ENCODE data around the gene NCOA7.
"Not testable (repeated sequence)": the region's sequence is repeated elsewhere in the genome, so short reads cannot be mapped to it uniquely, and the experiment has no call there.

Gene NCOA7

DNA sequence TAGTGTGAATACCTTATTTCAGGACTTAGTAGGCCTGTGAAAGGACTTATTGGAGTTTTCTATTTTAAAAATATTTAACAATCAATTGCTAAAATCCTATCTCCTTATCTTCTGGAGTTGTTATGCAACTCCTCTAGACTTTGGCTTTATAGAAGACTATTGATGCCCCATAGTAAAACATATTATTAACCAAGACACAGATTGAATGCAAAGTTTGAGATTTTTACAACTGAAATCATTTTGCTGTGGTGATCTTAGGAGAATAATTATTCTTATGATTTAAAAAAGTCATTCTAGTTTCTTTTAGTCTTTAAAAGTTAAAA lies 36.9 kb upstream of the NCOA7 start:
- DNase-seq, result no peak

DNA sequence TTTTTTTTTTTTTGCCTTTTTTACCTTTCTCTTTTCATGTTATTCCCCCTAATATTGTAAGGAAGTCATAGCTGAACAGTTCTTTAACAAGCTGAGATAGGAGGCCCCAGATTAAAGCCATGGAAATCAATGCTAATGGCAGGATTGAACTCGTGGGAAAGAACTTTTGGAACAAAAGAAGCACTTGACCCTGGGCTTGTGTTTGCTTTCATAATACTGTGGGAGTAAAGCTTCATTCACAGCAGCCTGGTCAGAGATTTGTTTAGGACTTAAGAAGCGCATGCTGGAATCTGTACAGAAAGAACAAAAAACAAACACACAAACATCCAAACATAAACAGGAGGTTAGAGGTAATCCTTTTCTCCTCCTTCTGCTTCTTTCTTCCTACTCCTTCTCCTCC lies 36.2 kb upstream of the NCOA7 start:
- DNase-seq, result no peak

DNA sequence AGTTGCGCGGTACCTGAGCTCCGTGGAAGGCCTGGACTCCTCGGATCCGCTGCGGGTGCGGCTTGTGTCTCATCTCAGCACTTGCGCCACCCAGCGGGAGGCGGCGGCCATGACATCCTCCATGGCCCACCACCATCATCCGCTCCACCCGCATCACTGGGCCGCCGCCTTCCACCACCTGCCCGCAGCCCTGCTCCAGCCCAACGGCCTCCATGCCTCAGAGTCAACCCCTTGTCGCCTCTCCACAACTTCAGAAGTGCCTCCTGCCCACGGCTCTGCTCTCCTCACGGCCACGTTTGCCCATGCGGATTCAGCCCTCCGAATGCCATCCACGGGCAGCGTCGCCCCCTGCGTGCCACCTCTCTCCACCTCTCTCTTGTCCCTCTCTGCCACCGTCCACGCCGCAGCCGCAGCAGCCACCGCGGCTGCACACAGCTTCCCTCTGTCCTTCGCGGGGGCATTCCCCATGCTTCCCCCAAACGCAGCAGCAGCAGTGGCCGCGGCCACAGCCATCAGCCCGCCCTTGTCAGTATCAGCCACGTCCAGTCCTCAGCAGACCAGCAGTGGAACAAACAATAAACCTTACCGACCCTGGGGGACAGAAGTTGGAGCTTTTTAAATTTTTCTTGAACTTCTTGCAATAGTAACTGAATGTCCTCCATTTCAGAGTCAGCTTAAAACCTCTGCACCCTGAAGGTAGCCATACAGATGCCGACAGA lies 31.4 kb upstream of the NCOA7 start:
- DNase-seq, result no peak

DNA sequence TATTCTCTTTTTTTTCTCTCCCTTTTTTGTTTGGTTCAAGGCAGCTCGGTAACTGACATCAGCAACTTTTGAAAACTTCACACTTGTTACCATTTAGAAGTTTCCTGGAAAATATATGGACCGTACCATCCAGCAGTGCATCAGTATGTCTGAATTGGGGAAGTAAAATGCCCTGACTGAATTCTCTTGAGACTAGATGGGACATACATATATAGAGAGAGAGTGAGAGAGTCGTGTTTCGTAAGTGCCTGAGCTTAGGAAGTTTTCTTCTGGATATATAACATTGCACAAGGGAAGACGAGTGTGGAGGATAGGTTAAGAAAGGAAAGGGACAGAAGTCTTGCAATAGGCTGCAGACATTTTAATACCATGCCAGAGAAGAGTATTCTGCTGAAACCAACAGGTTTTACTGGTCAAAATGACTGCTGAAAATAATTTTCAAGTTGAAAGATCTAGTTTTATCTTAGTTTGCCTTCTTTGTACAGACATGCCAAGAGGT lies 30.8 kb upstream of the NCOA7 start:
- no peak for DNase-seq

DNA sequence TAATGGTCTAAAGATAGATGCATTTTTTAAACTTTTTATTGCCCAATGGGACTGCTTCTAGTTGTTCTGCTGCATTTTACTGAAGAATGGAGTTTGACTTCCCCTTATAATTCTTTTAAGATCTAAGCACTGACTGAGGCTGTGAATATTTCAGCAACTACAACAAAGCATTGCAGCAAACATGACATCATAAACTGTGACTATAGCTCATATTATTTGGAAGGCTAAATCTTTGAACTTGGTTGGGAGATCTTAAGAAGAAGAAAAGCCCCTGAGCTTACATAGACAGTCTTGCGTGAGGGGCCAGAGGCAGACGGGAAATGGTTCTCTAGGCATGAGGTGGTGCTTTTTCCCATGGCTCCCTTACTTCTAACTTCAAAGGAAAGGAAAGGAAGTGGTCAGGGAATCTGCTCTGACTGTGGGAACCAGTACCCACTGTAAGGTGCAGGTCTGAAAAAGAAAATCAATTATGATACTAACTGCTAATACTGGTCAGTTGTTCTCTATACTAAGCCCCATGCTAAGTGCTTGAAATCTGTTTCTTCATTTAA lies 26.6 kb upstream of the NCOA7 start:
- no peak for DNase-seq

DNA sequence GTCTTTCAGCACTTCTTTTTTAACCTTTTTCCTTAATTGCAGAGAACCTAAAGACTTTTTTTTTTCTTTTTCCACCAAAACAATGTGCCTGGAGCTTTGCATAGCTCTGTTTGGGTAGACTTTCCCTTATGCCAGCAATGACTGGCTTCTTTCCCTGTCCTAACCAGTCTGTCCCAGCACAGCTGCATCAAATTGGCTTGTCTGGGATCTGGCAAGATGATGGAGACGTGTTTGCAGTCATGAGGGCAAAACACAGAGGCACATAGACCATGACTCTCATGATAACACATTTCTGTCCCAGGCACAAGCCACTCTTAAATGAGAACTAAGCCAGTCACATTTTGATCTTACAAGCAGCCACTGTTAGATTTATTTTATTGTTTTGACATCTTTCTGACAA lies 24.8 kb upstream of the NCOA7 start:
- no peak for DNase-seq

DNA sequence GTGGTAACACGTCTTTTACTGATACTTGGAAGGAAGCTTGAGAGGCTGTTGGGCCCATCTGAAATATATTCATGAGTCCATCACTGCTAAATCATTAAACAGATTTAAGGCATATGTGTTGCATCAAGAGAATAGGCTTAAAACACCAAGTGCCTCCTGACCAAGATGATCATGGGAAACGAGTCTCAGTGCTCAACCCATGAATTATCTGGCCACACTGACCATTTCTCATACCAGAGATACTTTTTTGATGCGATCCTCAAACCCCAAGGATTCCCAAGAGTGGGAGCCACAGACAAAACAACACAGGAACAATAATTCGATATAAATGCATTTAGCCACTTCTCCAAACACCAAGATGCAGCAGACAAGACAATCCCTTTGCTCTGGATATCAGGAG lies 24.1 kb upstream of the NCOA7 start:
- DNase-seq, result no peak

DNA sequence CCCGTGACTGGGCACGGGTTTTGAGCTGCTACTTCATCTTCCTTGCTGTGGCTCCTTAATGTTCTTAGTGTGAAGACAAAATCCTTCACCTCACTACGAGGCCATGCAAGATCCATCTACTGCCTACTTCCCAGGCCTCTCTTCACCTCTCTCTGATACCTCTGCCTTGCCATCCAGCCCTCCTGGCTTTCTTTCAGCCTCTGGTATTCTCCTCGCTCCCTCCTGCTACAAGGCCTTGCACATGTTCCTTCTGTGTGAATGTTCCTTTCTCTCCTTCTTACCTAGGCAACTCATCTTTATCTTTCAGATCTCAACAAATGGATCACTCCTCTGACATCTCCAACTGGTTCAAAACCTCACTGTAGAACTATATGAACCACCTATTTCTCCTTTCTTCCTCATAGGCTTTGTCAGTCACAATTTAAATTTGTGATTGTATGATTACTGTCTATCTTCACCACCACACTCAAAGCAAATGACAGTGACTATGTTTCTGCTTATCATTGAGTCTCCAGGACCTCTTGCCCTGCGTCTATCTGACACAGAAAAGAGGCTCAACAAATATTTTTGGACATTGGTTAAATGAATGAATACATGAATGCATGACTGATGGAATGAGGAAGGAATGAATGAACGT lies 21.5 kb upstream of the NCOA7 start:
- DNase-seq, result no peak

DNA sequence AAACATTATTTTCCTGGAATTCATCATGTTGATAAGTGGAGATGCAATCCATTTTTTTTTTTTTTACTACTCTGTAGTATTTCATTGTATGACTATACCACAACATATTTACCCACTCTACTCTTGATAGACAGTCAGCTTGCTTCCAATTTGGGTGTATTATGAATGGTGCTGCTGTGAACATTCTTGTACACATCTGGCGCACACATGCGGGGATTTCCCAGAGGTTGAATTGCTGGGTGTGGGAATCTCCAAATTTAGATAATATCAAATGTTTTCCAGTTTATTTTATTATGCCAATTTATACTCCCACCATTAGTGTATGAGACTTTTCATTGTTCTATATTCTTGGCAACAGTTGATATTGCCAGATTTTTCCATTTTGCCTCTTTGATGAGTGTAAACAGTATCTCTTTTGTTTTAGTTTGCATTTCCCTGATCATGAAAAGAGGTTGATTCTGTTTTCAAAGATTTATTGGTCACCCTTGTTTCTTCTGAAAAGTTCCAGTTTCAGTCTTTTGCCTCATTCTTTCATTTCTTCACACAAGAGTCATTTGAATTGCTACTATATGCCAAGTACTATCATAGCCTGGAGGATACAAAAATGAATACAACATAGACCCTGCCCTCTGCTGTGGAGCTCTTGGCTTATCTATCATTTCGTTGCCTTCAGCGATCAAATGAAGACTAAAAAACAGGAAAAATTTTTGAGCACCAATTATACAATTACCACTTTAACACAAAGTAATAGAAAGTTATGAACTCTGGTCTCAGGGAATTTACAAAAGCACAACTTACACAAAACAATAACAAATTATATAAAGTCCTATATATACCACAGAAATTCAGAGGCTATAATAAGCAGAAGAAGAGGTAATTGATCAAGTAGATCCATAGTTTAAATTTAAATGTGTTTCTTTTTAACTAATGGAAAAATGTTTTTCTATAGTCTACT lies 17.1 kb upstream of the NCOA7 start:
- no peak for DNase-seq

DNA sequence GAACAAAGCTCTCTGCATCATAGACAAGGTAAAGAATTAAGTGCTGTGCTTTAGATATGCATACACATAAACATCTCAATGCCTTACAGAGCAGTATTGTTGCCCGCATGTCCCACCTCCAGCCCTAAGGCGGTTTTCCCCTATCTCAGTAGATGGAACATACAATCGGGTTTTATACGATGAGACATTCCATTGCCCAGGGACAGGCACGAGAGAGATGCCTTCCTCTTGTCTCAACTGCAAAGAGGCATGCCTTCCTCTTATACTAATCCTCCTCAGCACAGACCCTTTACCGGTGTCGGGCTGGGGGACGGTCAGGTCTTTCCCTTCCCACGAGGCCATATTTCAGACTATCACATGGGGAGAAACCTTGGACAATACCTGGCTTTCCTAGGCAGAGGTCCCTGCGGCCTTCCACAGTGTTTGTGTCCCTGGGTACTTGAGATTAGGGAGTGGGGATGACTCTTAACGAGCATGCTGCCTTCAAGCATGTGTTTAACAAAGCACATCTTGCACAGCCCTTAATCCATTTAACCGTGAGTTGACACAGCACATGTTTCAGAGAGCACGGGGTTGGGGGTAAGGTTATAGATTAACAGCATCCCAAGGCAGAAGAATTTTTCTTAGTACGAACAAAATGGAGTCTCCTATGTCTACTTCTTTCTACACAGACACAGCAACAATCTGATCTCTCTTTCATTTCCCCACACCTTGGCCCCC lies 14.5 kb upstream of the NCOA7 start:
- DNase-seq, result not testable (repeated sequence)

DNA sequence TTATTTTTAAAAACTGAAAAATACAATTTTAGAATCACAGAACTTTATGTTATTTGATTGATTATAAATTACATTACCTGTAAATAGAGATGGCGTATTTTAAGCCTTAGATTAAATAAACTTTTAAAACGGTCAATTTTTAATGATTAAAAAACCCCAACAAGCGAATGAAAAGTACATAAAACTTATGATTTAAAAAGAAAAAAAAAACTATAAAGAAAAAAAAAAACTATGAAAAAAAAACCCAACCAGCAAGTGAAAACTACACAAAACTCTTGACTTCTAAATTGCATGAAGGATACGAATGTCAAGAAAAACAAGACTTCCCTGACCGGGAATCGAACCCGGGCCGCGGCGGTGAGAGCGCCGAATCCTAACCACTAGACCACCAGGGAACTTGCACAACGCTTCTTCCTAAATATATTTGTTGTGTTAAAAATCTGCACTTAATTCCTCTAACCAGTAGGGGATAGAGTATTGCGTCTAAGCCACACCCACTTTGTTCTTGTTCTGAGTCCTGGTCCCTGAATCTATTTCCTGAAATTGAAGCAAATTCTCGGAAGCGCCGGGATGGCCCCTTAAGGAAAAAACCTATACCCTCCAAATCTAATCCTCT lies 10.7 kb upstream of the NCOA7 start:
- DNase-seq, result peak; percentile 49

DNA sequence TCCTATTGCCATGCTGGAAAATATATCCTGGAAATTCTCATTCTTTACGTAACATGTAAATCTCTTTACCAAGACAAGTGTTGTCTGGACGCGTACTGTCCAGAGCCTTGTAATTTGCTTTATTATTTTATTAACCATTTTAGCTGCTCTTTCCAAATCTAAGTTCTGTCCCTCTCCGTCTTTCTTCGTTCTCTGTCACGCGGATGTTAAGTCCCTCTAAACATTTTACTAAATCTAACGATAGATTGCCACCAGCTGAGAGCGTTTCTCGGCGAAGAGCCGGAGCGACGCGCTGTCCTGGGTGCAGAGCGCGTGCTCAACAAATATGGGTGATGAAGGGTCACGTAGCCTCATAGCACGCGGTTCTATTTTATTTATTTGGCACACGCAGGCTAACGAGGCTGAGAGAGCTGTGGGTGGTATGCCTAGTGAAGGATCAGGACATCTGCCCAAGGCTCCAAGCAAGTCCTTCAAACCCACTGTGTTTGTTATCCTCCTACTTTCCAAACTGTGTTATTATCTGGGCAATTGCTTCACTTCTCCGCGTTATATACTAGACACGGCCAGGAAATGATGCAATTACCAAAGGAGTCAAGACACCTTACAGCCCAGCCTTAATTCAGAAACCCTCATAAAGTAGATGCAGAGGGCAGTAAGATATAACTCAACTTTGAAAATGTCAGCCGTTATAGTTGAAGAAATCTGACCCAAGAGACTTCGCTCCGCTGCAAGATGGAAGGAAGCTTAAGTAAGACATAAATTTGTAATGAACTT lies 10.0 kb upstream of the NCOA7 start:
- DNase-seq, result peak; percentile 45

DNA sequence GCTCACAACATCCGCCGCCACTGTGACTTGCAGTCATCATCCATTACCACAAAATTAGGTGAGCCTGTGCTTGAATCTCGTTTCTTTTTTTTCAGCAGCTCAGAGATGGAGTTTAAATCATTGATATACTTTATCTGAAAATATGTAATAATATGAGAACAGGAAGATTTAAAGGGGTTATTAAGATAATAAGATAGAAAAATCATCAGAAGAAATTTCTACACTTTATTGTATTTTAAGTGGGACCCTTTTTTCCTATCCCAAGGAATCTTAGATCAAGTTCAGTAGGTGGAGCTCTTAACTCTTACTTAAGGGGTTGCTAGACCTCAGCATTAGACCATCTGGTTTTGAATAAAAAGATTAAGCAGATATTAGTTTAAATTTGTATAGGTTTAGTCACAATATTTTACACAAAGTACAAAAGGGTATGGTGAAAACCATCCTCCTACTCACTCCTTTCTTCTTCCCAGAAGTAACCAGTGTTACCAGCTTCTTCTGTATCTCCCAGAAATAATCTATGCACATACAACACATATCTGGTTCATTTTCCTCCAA lies 9.4 kb upstream of the NCOA7 start:
- DNase-seq, result no peak

DNA sequence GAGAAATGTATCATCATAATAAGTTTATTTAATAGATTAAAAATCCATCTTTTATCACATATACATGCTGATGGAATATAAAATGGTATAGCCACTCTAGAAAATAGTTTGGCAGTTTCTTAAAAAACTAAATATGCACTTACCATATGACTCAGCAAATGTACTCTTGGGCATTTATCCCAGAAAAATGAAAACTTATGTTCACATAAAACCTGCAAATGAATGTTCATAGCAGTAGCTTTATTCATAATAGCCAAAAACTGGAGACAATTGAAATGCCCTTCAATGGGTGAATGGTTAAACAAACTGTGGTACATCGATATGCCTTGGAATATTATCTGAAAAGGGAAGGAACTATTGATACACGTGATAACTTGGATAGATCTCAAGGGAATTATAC lies 6.4 kb upstream of the NCOA7 start:
- no peak for DNase-seq

DNA sequence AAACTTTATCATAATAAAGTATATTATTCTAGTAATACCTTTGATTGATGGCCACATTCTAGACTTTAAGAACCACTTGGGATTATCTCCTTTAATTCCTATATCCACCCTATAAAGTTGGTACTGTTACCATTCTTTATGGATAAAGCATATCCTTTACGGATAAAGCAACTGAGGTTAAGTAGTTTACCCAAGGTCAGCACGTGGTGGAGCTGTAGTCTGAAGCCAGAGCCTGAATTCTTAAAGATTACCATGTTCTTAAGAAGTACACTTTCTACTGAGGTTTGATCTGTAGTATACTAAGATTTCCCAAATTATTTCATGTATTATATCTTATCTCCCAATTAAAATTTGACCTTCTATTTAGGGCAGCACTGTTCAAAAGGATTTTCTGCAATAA lies 3.0 kb upstream of the NCOA7 start:
- DNase-seq, result no peak

DNA sequence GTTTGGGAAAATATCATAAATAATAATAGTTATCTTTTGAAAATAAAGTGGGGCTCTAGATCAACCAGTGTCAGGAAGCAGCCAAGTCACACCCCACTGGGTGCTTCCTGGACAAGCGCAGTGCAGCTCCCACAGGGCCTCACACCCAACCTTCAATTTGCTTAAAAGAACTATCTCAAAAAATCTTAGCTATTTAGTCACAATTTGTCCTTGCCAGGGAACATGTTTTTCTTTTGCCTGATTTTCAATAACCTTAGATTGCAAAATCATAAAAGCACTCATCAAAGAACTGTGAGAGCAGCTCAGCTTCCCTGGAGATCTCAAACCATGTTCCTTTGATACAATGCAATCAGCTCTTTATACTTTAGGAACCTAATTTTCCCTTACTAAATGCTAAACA lies 1.6 kb upstream of the NCOA7 start:
- DNase-seq, result no peak

DNA sequence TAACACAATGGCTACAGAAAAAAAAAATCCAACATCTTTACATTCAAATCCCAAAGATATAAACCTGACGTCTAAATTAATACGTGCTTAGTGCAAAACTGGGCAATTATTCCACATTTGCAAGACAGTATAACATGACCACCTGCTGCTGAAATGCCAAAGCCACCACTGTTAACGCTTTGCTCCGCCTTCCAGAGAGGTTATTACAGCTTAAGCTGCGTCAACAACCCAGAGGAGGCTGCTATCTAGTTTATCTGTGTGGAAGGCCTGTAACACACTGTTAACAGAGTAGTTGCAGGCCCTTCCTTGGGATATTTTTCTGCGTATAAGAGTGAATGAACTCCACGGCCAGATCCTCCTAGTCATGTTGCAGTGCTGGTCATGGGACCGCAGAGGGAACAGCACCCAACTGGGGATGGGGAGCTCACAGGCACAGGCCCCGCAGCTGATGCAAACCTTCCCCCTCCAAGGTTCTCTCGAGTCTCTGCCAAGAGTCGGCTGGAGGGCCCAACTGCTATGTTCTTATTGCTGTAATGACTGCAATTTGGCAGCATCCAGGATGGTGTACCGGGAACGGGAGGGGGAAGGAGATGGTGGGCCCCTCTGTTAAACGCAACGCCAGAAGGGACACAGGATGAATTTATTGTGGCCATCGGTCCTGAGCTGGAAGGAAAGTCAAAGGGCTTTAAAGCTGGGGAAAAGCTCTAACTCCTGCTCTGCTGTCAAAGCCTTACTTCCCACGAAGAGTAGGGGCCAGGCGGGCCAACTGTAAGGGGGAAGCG lies 993 bp upstream of the NCOA7 start:
- no peak for DNase-seq

DNA sequence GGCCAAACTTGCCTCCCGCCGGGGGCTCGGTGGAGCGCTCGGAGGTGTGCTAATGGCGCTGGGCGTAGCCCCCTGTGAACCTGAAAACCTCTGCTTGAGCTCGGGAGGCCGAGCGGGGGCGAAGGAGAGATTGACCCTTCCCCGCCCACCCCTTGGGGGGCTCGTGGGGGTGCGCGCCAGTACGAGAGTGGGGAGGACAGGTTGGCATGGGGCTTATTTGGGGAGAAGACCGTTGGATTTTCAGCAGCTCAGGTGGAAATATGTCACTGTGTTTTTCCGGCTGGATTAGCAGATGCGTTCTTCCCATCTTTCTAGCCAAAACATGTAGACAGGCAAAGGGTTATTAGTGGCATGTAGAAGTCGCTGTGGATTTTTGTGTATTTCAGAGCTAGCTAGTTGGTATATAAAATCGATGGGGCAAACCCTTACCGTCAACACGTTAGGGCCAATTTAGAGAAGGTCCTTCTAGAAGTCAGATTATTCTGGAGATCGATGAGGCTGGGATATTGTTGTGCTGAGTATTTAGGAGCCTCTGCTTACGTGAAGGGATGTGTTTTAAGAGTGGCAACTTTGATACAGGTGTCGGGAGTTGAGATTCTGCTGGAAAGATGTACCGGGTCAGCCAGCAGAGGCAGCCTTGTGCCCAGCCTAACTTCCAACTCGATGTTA lies 525 bp downstream of the NCOA7 start:
- peak; percentile 15 for DNase-seq

DNA sequence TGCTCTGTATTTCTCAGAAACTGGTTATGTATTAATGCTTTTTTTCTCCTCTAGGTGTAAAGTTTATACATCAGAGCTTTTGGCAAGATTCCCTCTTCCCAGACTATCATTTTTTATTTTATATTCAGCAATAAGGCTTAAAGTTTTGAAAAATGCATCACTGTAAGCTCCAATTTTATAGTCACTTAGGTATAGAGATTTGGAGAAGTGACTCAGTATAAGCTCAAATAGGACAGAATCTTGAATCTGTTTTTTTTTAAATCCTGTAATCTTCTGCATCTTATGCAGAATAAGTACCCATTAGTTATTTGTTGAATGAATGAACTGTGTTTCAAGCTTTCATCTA lies 1.0 kb downstream of the NCOA7 start:
- DNase-seq, result no peak

DNA sequence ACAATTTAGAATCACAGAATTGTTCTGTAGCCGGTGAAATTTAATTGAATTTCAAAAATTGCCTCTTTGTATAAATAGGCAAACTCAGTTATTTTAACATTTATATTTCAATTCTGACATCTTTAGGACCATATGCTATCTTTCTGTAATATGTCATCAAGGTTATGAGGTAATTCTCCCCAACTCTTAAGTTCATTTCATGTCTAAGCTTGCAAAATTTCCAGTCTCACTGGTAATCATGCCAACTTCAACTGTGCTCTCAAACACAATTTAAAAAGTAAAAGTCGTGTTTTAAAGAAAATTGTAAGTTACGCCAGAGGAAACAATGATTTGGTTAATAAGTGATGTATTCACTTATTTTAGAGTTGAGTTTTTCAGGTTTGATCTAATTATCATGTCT lies 1.4 kb downstream of the NCOA7 start:
- DNase-seq, result no peak

All from NK-92 treated with Interleukin-12 subunit alpha and Interleukin-12 subunit beta, amount 100 ng/mL, for 24 hours (cell line).